GM19452 (cell line): ENCODE results near the gene SAMD10.

Source experiments
- ATAC-seq: cut with Tn5 transposase; IDR thresholded peaks from one replicate; pipeline ENCODE4 v1.9.1; 2021; ENCODE audit not compliant: unreplicated experiment

SAMD10 gene

GRCh38 chr20:63957690-63958441 is 21.6 kb downstream of the SAMD10 start:
- no peak for ATAC-seq

GRCh38 chr20:63957004-63957689 is 22.3 kb downstream of the SAMD10 start:
- ATAC-seq, result no peak

GRCh38 chr20:63956664-63957003 is 22.8 kb downstream of the SAMD10 start:
- ATAC-seq, result no peak

- peak; percentile 66 for ATAC-seq
These were observed 23.4 kb downstream of the SAMD10 start, which contains the start of gene UCKL1 for GRCh38 chr20:63955827-63956663. TSS of gene UCKL1 (minus strand) at chr20:63956416. CDS start at chr20:63956372, 44 bp downstream.

GRCh38 chr20:63955281-63955826 is 24.1 kb downstream of the SAMD10 start:
- no peak for ATAC-seq

GRCh38 chr20:63953764-63954429 is 25.5 kb downstream of the SAMD10 start:
- ATAC-seq, result no peak

GRCh38 chr20:63952769-63953168 is 26.7 kb downstream of the SAMD10 start:
- ATAC-seq, result no peak

GRCh38 chr20:63952210-63952535 is 27.3 kb downstream of the SAMD10 start:
- ATAC-seq, result no peak

GRCh38 chr20:63951398-63952209 is 27.8 kb downstream of the SAMD10 start:
- ATAC-seq, result no peak

GRCh38 chr20:63950701-63951397 is 28.6 kb downstream of the SAMD10 start:
- ATAC-seq, result no peak

- no peak for ATAC-seq
These were observed 31.6 kb downstream of the SAMD10 start for GRCh38 chr20:63947638-63948456.

- ATAC-seq, result no peak
These were observed 32.3 kb downstream of the SAMD10 start for GRCh38 chr20:63946986-63947637.

GRCh38 chr20:63945921-63946920 is 33.2 kb downstream of the SAMD10 start:
- ATAC-seq, result no peak

- no peak for ATAC-seq
These were observed 34.3 kb downstream of the SAMD10 start for GRCh38 chr20:63945031-63945658.

GRCh38 chr20:63944078-63944941 is 35.1 kb downstream of the SAMD10 start:
- ATAC-seq, result no peak

- no peak for ATAC-seq
These were observed 35.7 kb downstream of the SAMD10 start for GRCh38 chr20:63943808-63944077.
